ENCODE data around the gene HSPB9.
A peak's percentile ranks its signal among the peaks of the same experiment; 100 is the strongest.

Gene HSPB9

DNA sequence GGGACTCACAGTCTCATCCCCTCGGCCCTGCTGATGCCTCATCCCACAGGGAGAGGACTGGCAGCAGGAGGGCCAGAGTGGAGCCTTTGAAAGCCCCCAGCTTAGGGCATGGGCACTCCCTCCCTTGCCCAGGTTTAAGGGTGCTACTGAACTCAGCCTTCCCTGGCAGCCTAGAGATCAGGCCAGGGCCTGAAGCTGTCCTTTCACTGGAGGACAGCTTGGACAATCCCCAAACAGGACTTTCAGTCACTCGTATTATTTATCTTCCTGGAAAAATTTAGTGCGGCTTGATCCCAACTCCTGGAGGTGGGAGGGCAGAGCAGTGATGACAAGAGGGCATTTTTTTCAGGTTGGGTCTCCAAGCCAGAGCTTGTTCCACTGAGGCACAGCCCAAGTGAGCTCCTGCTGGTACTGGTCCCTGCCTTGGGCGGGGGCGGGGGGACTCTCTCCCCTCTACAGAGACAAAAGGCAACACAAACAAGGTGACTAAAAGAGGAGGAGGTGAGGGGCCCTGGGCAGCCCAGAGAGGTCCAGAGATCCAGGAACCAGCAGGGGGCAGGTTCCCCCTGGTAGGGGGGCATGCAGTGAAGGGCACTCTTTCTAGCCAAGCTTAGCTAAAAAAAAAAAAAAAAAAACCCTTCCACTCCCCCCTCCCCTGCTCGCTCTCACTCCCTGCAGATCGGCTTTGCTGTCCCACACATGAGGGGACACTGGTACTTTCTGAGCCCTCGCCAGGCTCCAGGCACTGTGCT lies 26.1 kb upstream of the HSPB9 start:
- no peaks in the 10 kb centered on the region for H3K9me3 ChIP-seq (ENCODE audit: control insufficient read depth, insufficient read depth, low read depth, low read length)
- ChIA-PET CTCF (interaction anchor here (0.6 to 12.3 kb wide), 8 partner anchors 30 to 132 kb away, joined by 4 to 132 read pairs (median 6); partner anchors contain the start of gene NKIRAS2), POLR2A (interaction anchor here (0.6 to 1.0 kb wide), 3 partner anchors 69 to 405 kb away, joined by 3 to 8 read pairs (median 5); no protein-coding TSS in a partner anchor)
- no peak overlapping the region for H3K4me3 ChIP-seq (ENCODE audit: low read depth, low read length)
- TF ChIP-seq ZNF416 (tag by site-specific recombination; IDR thresholded peaks at IDR 0.05): no peak
- TF ChIP-seq ZIC2 (tag by site-specific recombination; IDR thresholded peaks at IDR 0.05): peak; percentile 32
- TF ChIP-seq ZNF473 (tag by site-specific recombination; IDR thresholded peaks at IDR 0.05): no peak
- TF ChIP-seq ZNF529 (tag by site-specific recombination; IDR thresholded peaks at IDR 0.05; ENCODE audit: insufficient replicate concordance): no peak
- TF ChIP-seq ZXDB (tag by site-specific recombination; IDR thresholded peaks at IDR 0.05): no peak
- TF ChIP-seq GLIS2 (tag by site-specific recombination; IDR thresholded peaks at IDR 0.05): peak; percentile 17; the same call in 1 of the 2 replicates
- peak; percentile 60 for TF ChIP-seq GLIS1 (tag by site-specific recombination; IDR thresholded peaks at IDR 0.05)
- TF ChIP-seq, protein P1, sequence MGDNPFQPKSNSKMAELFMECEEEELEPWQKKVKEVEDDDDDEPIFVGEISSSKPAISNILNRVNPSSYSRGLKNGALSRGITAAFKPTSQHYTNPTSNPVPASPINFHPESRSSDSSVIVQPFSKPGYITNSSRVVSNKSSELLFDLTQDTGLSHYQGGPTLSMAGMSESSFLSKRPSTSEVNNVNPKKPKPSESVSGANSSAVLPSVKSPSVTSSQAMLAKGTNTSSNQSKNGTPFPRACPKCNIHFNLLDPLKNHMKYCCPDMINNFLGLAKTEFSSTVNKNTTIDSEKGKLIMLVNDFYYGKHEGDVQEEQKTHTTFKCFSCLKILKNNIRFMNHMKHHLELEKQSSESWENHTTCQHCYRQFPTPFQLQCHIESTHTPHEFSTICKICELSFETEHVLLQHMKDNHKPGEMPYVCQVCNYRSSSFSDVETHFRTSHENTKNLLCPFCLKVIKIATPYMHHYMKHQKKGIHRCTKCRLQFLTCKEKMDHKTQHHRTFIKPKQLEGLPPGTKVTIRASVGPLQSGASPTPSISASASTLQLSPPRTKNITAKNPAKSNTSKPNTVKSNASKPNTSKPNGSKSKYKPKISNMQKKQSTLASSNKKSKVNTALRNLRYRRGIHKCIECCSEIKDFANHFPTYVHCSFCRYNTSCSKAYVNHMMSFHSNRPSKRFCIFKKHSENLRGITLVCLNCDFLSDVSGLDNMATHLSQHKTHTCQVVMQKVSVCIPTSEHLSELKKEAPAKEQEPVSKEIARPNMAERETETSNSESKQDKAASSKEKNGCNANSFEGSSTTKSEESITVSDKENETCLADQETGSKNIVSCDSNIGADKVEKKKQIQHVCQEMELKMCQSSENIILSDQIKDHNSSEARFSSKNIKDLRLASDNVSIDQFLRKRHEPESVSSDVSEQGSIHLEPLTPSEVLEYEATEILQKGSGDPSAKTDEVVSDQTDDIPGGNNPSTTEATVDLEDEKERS (tag by site-specific recombination; IDR thresholded peaks at IDR 0.05): no peak
- no peak for TF ChIP-seq MYNN (tag by site-specific recombination; IDR thresholded peaks at IDR 0.05; ENCODE audit: borderline replicate concordance)
- no peak for TF ChIP-seq ZNF510 (tag by site-specific recombination; IDR thresholded peaks at IDR 0.05; ENCODE audit: insufficient replicate concordance)
- TF ChIP-seq ZNF837 (tag by site-specific recombination; IDR thresholded peaks at IDR 0.05): no peak
- TF ChIP-seq ZNF768 (tag by site-specific recombination; IDR thresholded peaks at IDR 0.05): no peak
- no peaks in the 10 kb centered on the region; the same call in 1 of the 2 replicates for H3K4me1 ChIP-seq (ENCODE audit: control insufficient read depth, insufficient read depth, low read length)
- H3K27ac ChIP-seq (ENCODE audit: extremely low read depth, low read depth, low read length): no peak overlapping the region
- H3K36me3 ChIP-seq (ENCODE audit: control insufficient read depth in 2 of 2, insufficient read depth in 1 of 2, low read length in 2 of 2): no peaks in the 10 kb centered on the region

DNA sequence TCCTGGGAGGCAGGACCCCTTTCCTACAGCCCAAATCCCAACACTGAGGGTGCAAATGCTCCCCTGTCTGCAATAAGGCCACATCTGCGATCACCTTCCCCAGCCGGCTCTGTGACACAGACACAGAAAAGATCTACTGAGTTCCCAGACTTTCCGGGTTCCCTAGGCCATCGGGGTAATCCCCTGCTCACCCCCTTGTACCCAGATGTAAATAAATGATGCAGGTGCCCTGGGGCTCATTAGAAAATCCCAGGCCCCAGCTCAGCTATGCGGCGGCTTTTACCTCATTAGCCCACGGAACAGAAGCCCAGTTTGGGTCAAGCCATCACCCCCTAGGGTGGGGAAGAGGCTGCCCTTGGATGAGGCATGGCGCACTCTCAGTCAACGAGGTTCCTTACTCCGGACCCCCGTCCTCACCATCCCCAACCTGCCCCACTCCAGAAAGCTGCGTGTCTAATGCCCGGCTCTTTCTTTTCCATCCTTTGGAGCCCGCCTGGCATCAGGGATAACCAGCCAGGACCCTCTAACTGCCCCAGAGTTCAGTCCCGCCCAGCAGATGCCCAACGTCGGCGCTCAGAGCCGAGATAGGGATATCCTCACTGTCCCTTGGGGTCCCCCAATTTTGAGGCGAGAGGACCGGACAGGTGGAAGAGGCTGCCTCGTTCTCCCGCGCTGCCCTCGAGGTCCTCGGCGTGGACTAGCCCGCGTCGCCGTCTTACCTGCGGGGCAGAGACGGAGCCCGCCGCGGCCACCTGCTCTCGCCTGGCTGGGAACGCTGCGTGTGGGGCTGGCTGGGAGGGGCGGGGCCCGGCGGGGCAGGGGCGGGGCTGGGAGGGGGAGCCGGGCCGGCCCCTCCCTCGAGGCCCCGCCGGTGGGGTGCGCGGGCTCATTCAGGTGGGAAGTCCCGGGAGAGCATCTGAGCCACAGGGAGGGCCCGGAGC lies 24.6 kb upstream of the HSPB9 start, which contains the start of gene ZNF385C:
TSS of gene ZNF385C (minus strand) at position 783 of the 941 bp plus-strand sequence. CDS start 35,417 bp downstream, outside the sequence.
- no peak within 1 kb of the TSS for H3K27ac ChIP-seq (ENCODE audit: extremely low read depth, low read depth, low read length)
- peak within 1 kb of the TSS; percentile 12 for H3K4me3 ChIP-seq (ENCODE audit: low read depth, low read length)
- H3K9me3 ChIP-seq (ENCODE audit: control insufficient read depth, insufficient read depth, low read depth, low read length): no peaks in the 10 kb centered on the region
- CTCF ChIA-PET: interaction anchor here (0.7 to 12.3 kb wide), 8 partner anchors 18 to 134 kb away, joined by 3 to 132 read pairs (median 7); partner anchors contain the start of gene NKIRAS2
- H3K36me3 ChIP-seq (ENCODE audit: control insufficient read depth in 2 of 2, insufficient read depth in 1 of 2, low read length in 2 of 2): no peaks in the 10 kb centered on the region
- POLR2A ChIA-PET: interaction anchor here (0.7 to 2.0 kb wide), 2 partner anchors 33 to 71 kb away, joined by 4 to 5 read pairs; no protein-coding TSS in a partner anchor
- H3K4me1 ChIP-seq (ENCODE audit: control insufficient read depth, insufficient read depth, low read length): no peaks in the 10 kb centered on the region; the same call in 1 of the 2 replicates
- TF ChIP-seq ZNF335 (tag by site-specific recombination; conservative IDR thresholded peaks at IDR 0.05) (peak; percentile 66), ZSCAN23 (tag by site-specific recombination; IDR thresholded peaks at IDR 0.05) (no peak), KLF9 (tag by site-specific recombination; IDR thresholded peaks at IDR 0.05; ENCODE audit: low read depth) (no peak), ZNF558 (tag by site-specific recombination; IDR thresholded peaks at IDR 0.05) (no peak), ZFP3 (tag by site-specific recombination; IDR thresholded peaks at IDR 0.05; ENCODE audit: low read depth) (no peak), ZNF266 (tag by site-specific recombination; IDR thresholded peaks at IDR 0.05; ENCODE audit: low read depth) (no peak), ZNF169 (tag by site-specific recombination; IDR thresholded peaks at IDR 0.05) (no peak), ZNF155 (tag by site-specific recombination; IDR thresholded peaks at IDR 0.05) (no peak), ZNF571 (tag by site-specific recombination; IDR thresholded peaks at IDR 0.05) (no peak), ZIC2 (tag by site-specific recombination; IDR thresholded peaks at IDR 0.05) (0 out of 2 replicates have a peak, but pooled peaks have one; percentile 15), ZNF777 (tag by site-specific recombination; IDR thresholded peaks at IDR 0.05; ENCODE audit: borderline replicate concordance) (peak; percentile 29; the same call in 1 of the 2 replicates)
- TF ChIP-seq, protein P2, sequence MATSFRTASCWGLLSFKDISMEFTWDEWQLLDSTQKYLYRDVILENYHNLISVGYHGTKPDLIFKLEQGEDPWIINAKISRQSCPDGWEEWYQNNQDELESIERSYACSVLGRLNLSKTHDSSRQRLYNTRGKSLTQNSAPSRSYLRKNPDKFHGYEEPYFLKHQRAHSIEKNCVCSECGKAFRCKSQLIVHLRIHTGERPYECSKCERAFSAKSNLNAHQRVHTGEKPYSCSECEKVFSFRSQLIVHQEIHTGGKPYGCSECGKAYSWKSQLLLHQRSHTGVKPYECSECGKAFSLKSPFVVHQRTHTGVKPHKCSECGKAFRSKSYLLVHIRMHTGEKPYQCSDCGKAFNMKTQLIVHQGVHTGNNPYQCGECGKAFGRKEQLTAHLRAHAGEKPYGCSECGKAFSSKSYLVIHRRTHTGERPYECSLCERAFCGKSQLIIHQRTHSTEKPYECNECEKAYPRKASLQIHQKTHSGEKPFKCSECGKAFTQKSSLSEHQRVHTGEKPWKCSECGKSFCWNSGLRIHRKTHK (tag by site-specific recombination; IDR thresholded peaks at IDR 0.05): no peak
- TF ChIP-seq, protein P3, sequence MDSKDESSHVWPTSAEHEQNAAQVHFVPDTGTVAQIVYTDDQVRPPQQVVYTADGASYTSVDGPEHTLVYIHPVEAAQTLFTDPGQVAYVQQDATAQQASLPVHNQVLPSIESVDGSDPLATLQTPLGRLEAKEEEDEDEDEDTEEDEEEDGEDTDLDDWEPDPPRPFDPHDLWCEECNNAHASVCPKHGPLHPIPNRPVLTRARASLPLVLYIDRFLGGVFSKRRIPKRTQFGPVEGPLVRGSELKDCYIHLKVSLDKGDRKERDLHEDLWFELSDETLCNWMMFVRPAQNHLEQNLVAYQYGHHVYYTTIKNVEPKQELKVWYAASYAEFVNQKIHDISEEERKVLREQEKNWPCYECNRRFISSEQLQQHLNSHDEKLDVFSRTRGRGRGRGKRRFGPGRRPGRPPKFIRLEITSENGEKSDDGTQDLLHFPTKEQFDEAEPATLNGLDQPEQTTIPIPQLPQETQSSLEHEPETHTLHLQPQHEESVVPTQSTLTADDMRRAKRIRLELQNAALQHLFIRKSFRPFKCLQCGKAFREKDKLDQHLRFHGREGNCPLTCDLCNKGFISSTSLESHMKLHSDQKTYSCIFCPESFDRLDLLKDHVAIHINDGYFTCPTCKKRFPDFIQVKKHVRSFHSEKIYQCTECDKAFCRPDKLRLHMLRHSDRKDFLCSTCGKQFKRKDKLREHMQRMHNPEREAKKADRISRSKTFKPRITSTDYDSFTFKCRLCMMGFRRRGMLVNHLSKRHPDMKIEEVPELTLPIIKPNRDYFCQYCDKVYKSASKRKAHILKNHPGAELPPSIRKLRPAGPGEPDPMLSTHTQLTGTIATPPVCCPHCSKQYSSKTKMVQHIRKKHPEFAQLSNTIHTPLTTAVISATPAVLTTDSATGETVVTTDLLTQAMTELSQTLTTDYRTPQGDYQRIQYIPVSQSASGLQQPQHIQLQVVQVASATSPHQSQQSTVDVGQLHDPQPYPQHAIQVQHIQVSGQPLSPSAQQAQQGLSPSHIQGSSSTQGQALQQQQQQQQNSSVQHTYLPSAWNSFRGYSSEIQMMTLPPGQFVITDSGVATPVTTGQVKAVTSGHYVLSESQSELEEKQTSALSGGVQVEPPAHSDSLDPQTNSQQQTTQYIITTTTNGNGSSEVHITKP (tag by site-specific recombination; IDR thresholded peaks at IDR 0.05): peak; percentile 55

Measured in HEK293 (cell line).